Left ventricle myocardium inferior (tissue), 1 donor: ENCODE measurements around the gene AJAP1. TPM values are rescaled to one million over a fixed set of nuclear protein-coding genes. Genes with fewer than 3 reads are reported as not detected.

Experiments
- DNase-seq: peaks from one replicate; pipeline ENCODE4 v3.0.0-alpha.2; 2020
- H3K27ac ChIP-seq: fragments of 200-600 bp; replicated peaks from 2 replicates; pipeline ENCODE4 v1.8.0; 2021
- H3K27me3 ChIP-seq: fragments of 200-600 bp; 2 replicates; pipeline ENCODE4 v1.8.0; 2021; ENCODE audit warnings: low read depth
- H3K36me3 ChIP-seq: fragments of 200-600 bp; 2 replicates; pipeline ENCODE4 v1.8.0; 2021
- H3K4me1 ChIP-seq: fragments of 200-600 bp; 2 replicates; pipeline ENCODE4 v1.8.0; 2021
- H3K4me3 ChIP-seq: fragments of 200-600 bp; 2 replicates; pipeline ENCODE4 v1.8.0; 2021; ENCODE audit warnings: mild to moderate bottlenecking, moderate library complexity
- H3K9me3 ChIP-seq: fragments of 200-600 bp; replicated peaks from 2 replicates; pipeline ENCODE4 v1.8.0; 2021
- CTCF ChIP-seq: fragments of 200-600 bp; IDR thresholded peaks from 2 replicates; pipeline ENCODE4 v1.8.0; 2021; ENCODE audit warnings: antibody characterized with exemption, mild to moderate bottlenecking, borderline replicate concordance
- intact Hi-C: fragments of 100-400 bp; cut with micrococcal nuclease; formaldehyde crosslinking; loops from one replicate; pipeline ENCODE4 v1.11.0; 2022
- total RNA-seq: library from RNA; stranded (reverse); fragmentation: NEBNext Ultra II Directional; extraction: Animal tissue kit (Norgen Biotek cat#: 25700); gene quantifications from one replicate; pipeline ENCODE4 v1.2.1, GENCODE V29; 2021
- donor health status: DM: no; HTN: yes; CAD: no; lungs with severe emphysema.

Gene AJAP1
- total RNA-seq, 1 donor from 2014 or later, result 0.16 TPM

- no peak for TF ChIP-seq CTCF
- intact Hi-C loops, result no loop called here
Observed at GRCh38 chr1:4654764-4655673, 610 bp downstream of the AJAP1 start.

GRCh38 chr1:4655674-4656532 lies 1.5 kb downstream of the AJAP1 start:
- DNase-seq, result peak; percentile 41
- intact Hi-C loops, result no loop called here

More at GRCh38 chr1:4654764-4655673, 610 bp downstream of the AJAP1 start:
- no peak for DNase-seq
- Histone ChIP-seq H3K27ac (no peak overlapping the region), H3K27me3 (peaks cover 98% of the 10 kb centered on the region), H3K9me3 (no peaks in the 10 kb centered on the region), H3K36me3 (no peaks in the 10 kb centered on the region), H3K4me1 (peaks cover 31% of the 10 kb centered on the region), H3K4me3 (peak overlapping the region; percentile 57)

DNA sequence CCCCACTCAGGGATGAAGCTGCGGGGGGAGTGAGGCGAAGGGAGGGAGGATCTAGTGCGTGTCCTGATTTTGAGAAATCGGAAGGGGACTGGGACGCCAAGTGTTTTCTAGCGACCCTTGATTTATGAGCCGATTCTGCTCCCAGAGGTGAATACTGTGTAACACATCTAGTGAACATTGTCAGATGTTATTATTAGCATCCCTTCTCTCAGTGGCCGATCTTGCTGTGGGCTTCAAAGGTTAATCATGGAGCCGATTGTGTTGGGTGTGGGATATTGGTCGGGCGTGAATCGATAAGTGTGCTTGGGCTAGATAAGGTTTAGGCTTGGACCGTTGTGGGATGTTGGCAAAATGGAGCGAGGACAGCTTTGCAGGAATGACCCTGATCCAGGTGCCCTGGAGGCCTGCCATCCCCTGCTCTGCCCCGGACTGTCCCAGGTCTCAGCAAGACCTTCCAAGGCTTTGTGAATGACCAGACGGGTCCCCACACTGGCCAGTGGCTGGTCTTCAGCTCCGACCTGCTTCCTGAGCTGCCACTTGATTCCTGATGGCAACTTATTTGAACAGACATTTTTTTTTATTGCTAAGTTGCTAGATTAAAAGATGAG lies 2.2 kb downstream of the AJAP1 start:
- peaks cover 98% of the 10 kb centered on the region for H3K27me3 ChIP-seq
- intact Hi-C loops, result no loop called here
- H3K36me3 ChIP-seq, result no peaks in the 10 kb centered on the region
- no peak overlapping the region for H3K27ac ChIP-seq
- peaks cover 31% of the 10 kb centered on the region for H3K4me1 ChIP-seq
- H3K4me3 ChIP-seq, result peak overlapping the region; percentile 57
- peak; percentile 23 for TF ChIP-seq CTCF
- no peak for DNase-seq
- H3K9me3 ChIP-seq, result no peaks in the 10 kb centered on the region

More at GRCh38 chr1:4655674-4656532, 1.5 kb downstream of the AJAP1 start:
- TF ChIP-seq CTCF, result peak; percentile 68
- Histone ChIP-seq H3K9me3 (no peaks in the 10 kb centered on the region), H3K4me1 (peaks cover 31% of the 10 kb centered on the region), H3K4me3 (peak overlapping the region; percentile 57), H3K27ac (no peak overlapping the region), H3K36me3 (no peaks in the 10 kb centered on the region), H3K27me3 (peaks cover 98% of the 10 kb centered on the region)

- peaks cover 98% of the 10 kb centered on the region for H3K27me3 ChIP-seq
- no peaks in the 10 kb centered on the region for H3K9me3 ChIP-seq
- no peak overlapping the region for H3K27ac ChIP-seq
- H3K4me3 ChIP-seq, result no peak overlapping the region
- no peaks in the 10 kb centered on the region for H3K36me3 ChIP-seq
- H3K4me1 ChIP-seq, result peaks cover 30% of the 10 kb centered on the region
- intact Hi-C loops, result no loop called here
- no peak for DNase-seq
- TF ChIP-seq CTCF, result no peak
Observed at GRCh38 chr1:4657244-4657789, 2.9 kb downstream of the AJAP1 start.
